Transverse colon (tissue), 3 donors: ENCODE data around the gene UXT.

Source experiments
- CTCF ChIP-seq, 5 experiments: fragments of 200-600 bp in 3 of 5; fragments of 450-650 bp in 2 of 5; sonication (generic) in 3 of 5; IDR thresholded peaks; 1 replicate in 2 of 5; 2 replicates in 3 of 5; pipeline ENCODE4 v1.5.1; 2016 to 2017; ENCODE audit warnings: antibody characterized with exemption in 5 of 5, inconsistent platforms in 3 of 5, mild to moderate bottlenecking in 2 of 5, moderate library complexity in 1 of 5
- EP300 ChIP-seq: sonication (generic); formaldehyde crosslinking; IDR thresholded peaks from one replicate; pipeline ENCODE4 v1.6.1; 2017; ENCODE audit warnings: antibody characterized with exemption, low read depth
- POLR2A ChIP-seq: fragments of 450-650 bp; IDR thresholded peaks from one replicate; pipeline ENCODE4 v1.6.1; 2016; ENCODE audit warnings: antibody characterized with exemption, mild to moderate bottlenecking, moderate library complexity

DNA sequence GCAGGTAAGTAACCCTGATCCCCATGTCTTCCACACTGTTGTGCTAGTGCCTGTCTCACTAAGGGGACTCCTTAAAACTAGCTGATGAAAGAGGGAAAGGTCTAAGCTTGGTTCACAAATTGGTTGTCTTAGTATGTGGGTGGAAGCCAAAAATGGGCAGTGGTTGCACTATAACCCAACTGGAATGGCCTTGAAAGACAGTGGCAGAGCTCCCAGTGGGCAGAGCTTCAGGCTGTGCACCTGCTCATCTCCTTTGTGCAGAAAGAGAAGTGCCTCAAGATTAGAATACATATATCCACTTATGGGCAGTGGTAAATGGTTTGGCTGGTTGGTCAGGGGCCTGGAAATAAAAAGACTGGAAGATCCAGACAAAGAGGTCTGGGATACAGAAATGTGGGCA is 46.6 kb downstream of the UXT start:
- TF ChIP-seq POLR2A (no peak), CTCF (IDR thresholded peaks at IDR 0.05) (no peak), EP300 (no peak)
